Endodermal cell (in vitro differentiated cells): ENCODE data around the gene MPP7. TPM values are rescaled to one million over a fixed set of nuclear protein-coding genes. Genes with fewer than 3 reads are reported as not detected.

ENCODE experiments used
- DNase-seq: peaks from one replicate; pipeline ENCODE4 v3.0.0-alpha.2; 2017
- H3K27ac ChIP-seq: 2 replicates; pipeline ENCODE4 v1.5.1; 2013; ENCODE audit warnings: mild to moderate bottlenecking, low read depth, low read length, moderate library complexity
- H3K27me3 ChIP-seq: 2 replicates; pipeline ENCODE4 v1.6.1; 2013; ENCODE audit warnings: mild to moderate bottlenecking, low read length, moderate library complexity; ENCODE audit not compliant: insufficient read depth, control insufficient read depth, poor library complexity, severe bottlenecking
- H3K36me3 ChIP-seq: 2 replicates; pipeline ENCODE4 v1.7.0; 2013; ENCODE audit warnings: mild to moderate bottlenecking, low read length, moderate library complexity; ENCODE audit not compliant: control insufficient read depth, insufficient read depth
- H3K4me1 ChIP-seq: one replicate; pipeline ENCODE4 v1.7.0; 2013; ENCODE audit warnings: low read length; ENCODE audit not compliant: control insufficient read depth, insufficient read depth
- H3K4me3 ChIP-seq: 2 replicates; pipeline ENCODE4 v1.5.1; 2013; ENCODE audit warnings: mild to moderate bottlenecking, low read length, moderate library complexity
- H3K9ac ChIP-seq: 2 replicates; pipeline ENCODE4 v1.6.1; 2013; ENCODE audit warnings: mild to moderate bottlenecking, low read length, moderate library complexity; ENCODE audit not compliant: poor library complexity, severe bottlenecking; ENCODE audit errors: extremely low read depth
- H3K9me3 ChIP-seq: 2 replicates; pipeline ENCODE4 v1.6.1; 2013; ENCODE audit warnings: mild to moderate bottlenecking, low read length, moderate library complexity; ENCODE audit not compliant: control insufficient read depth
- H3K27ac Mint-ChIP-seq: 2 replicates; pipeline ENCODE4 v1.8.0; 2020; ENCODE audit warnings: mixed read lengths
- H3K27me3 Mint-ChIP-seq: 2 replicates; pipeline ENCODE4 v1.8.0; 2021; ENCODE audit warnings: mild to moderate bottlenecking, mixed read lengths; ENCODE audit not compliant: insufficient read depth
- H3K36me3 Mint-ChIP-seq: 2 replicates; pipeline ENCODE4 v1.8.0; 2020; ENCODE audit warnings: low read depth, mixed read lengths
- H3K4me1 Mint-ChIP-seq: 2 replicates; pipeline ENCODE4 v1.8.0; 2020; ENCODE audit warnings: mixed read lengths
- H3K4me3 Mint-ChIP-seq: 2 replicates; pipeline ENCODE4 v1.8.0; 2020; ENCODE audit warnings: mild to moderate bottlenecking, moderate library complexity, mixed read lengths
- H3K9me3 Mint-ChIP-seq: 2 replicates; pipeline ENCODE4 v1.8.0; 2020; ENCODE audit warnings: mild to moderate bottlenecking, mixed read lengths
- CTCF ChIP-seq: fragments of 200-600 bp; sonication (generic); conservative IDR thresholded peaks from 2 replicates; pipeline ENCODE4 v1.5.0; 2021; ENCODE audit warnings: antibody characterized with exemption, mild to moderate bottlenecking
- WGBS, 2 experiments: methylation state at CpG; one replicate each; pipeline versions ENCODE4 v1.1.5 to v1.1.7; 2013; ENCODE audit warnings: missing lambda C conversion rate in 2 of 2, mixed read lengths in 1 of 2; ENCODE audit not compliant: insufficient coverage in 1 of 2, insufficient read length in 1 of 2; 5-methylcytosine and 5-hydroxymethylcytosine counted together
- total RNA-seq, 2 donors: library from RNA; stranded (reverse); fragmentation: NEBNext Ultra II Directional in 1 of 2; extraction: Animal tissue kit (Norgen Biotek cat#: 25700) in 1 of 2; gene quantifications; 2 replicates in 1 of 2; 3 replicates in 1 of 2; pipeline ENCODE4 v1.2.1, GENCODE V29; 2021

The MPP7 gene
- total RNA-seq, 2 donors from 2014 or later = 5.5 to 7.7 TPM

- H3K27ac ChIP-seq = no peak overlapping the region
- Mint-ChIP-seq H3K4me1 (peaks cover 4% of the 10 kb centered on the region), H3K27me3 (no peaks in the 10 kb centered on the region), H3K27ac (no peak overlapping the region), H3K36me3 (no peaks in the 10 kb centered on the region), H3K9me3 (no peaks in the 10 kb centered on the region), H3K4me3 (no peak overlapping the region)
- H3K4me1 ChIP-seq = no peaks in the 10 kb centered on the region
- H3K9ac ChIP-seq = no peak overlapping the region
- H3K4me3 ChIP-seq = no peak overlapping the region
- no peaks in the 10 kb centered on the region for H3K36me3 ChIP-seq
- WGBS, 2 experiments = 95 to 96% methylated on average over 4 to 5 of the region's 5 CpGs
- H3K27me3 ChIP-seq = no peaks in the 10 kb centered on the region
- H3K9me3 ChIP-seq = no peaks in the 10 kb centered on the region
- DNase-seq = no peak
- no peak for TF ChIP-seq CTCF
These were observed 29.5 kb downstream of the MPP7 start for GRCh38 chr10:28273343-28273742.

- no peaks in the 10 kb centered on the region for H3K27me3 Mint-ChIP-seq
- H3K4me3 Mint-ChIP-seq = no peak overlapping the region
- no peaks in the 10 kb centered on the region for H3K27me3 ChIP-seq
- no peak overlapping the region for H3K4me3 ChIP-seq
- no peaks in the 10 kb centered on the region for H3K36me3 ChIP-seq
- H3K4me1 ChIP-seq = no peaks in the 10 kb centered on the region
- no peak overlapping the region for H3K27ac Mint-ChIP-seq
- no peaks in the 10 kb centered on the region for H3K9me3 ChIP-seq
- 96 to 97% methylated on average over 9 of the region's 9 CpGs for WGBS, 2 experiments
- DNase-seq = no peak
- no peak overlapping the region for H3K27ac ChIP-seq
- no peaks in the 10 kb centered on the region for H3K4me1 Mint-ChIP-seq
- H3K36me3 Mint-ChIP-seq = no peaks in the 10 kb centered on the region
- no peak overlapping the region for H3K9ac ChIP-seq
- no peak for TF ChIP-seq CTCF
- no peaks in the 10 kb centered on the region for H3K9me3 Mint-ChIP-seq
These were observed 32.9 kb downstream of the MPP7 start for GRCh38 chr10:28269842-28270456.

GRCh38 chr10:28266449-28267224 is 36.2 kb downstream of the MPP7 start:
- Histone ChIP-seq H3K36me3 (no peaks in the 10 kb centered on the region), H3K4me3 (no peak overlapping the region), H3K9me3 (no peaks in the 10 kb centered on the region), H3K27me3 (no peaks in the 10 kb centered on the region), H3K4me1 (no peaks in the 10 kb centered on the region), H3K9ac (no peak overlapping the region), H3K27ac (no peak overlapping the region)
- no peaks in the 10 kb centered on the region for H3K4me1 Mint-ChIP-seq
- DNase-seq = no peak
- H3K27me3 Mint-ChIP-seq = no peaks in the 10 kb centered on the region
- no peaks in the 10 kb centered on the region for H3K36me3 Mint-ChIP-seq
- no peak for TF ChIP-seq CTCF
- H3K4me3 Mint-ChIP-seq = no peak overlapping the region
- H3K27ac Mint-ChIP-seq = no peak overlapping the region
- no peaks in the 10 kb centered on the region for H3K9me3 Mint-ChIP-seq
- WGBS, 2 experiments = 99 to 100% methylated on average over 1 to 3 of the region's 3 CpGs
